UCSD-AML1 (cell line): ENCODE results near the gene JMJD4.
"Not testable (repeated sequence)": the region's sequence is repeated elsewhere in the genome, so short reads cannot be mapped to it uniquely, and the experiment has no call there.

Source experiments
- DNase-seq: peaks from one replicate; lab custom pipeline; 2025; ENCODE audit not compliant: unreplicated experiment; lab: John Stamatoyannopoulos, UW

JMJD4 gene

GRCh38 chr1:227701631-227702030, 33.5 kb downstream of the JMJD4 start:
- DNase-seq = not testable (repeated sequence)

GRCh38 chr1:227697321-227697864, 37.7 kb downstream of the JMJD4 start:
- no peak for DNase-seq

GRCh38 chr1:227685807-227686206, 49.3 kb downstream of the JMJD4 start:
- DNase-seq = no peak
